K562 (cell line): Measurements from ENCODE around the gene NUP210. TPM values are rescaled to one million over a fixed set of nuclear protein-coding genes. Genes with fewer than 3 reads are reported as not detected.

Experiments
- AFF4 ChIP-seq: sonication (generic); formaldehyde crosslinking; IDR thresholded peaks from 2 replicates; pipeline ENCODE4 v1.8.0; 2023; ENCODE audit warnings: mild to moderate bottlenecking, missing genetic modification reagents
- E4F1 ChIP-seq: fragments of 250-450 bp; sonication (Bioruptor Pico); IDR thresholded peaks from 2 replicates; pipeline ENCODE4 v1.5.0; 2021; ENCODE audit warnings: mild to moderate bottlenecking, borderline replicate concordance
- HMGN3 ChIP-seq: IDR thresholded peaks from 2 replicates; pipeline ENCODE4 v1.6.1; 2011; ENCODE audit warnings: borderline replicate concordance, low read depth, mild to moderate bottlenecking, mixed read lengths, low read length; ENCODE audit not compliant: insufficient read length; ENCODE audit errors: extremely low read depth
- ZNF655 ChIP-seq: fragments of 250-450 bp; sonication (Bioruptor Pico); IDR thresholded peaks from 2 replicates; pipeline ENCODE4 v1.5.0; 2021
- polyA plus RNA-seq, 8 experiments: library from polyadenylated mRNA; depleted of rRNA in 4 of 8; stranded (reverse) in 5 of 8; unstranded in 3 of 8; fragments of >200 nt; fragmentation: Nextera tagmentation in 2 of 8; fragmentation: Illumina TruSeq in 1 of 8; extraction: Ambion mirVana in 2 of 8; extraction: Trizol in 1 of 8; gene quantifications; 2 replicates each; pipeline versions ENCODE4 v1.2.1 to v1.2.3, GENCODE V29; 2011 to 2014; ENCODE audit warnings: inconsistent platforms in 1 of 8, missing spikeins in 1 of 8
- total RNA-seq, 7 experiments: library from RNA; depleted of rRNA in 6 of 7; stranded (reverse); fragments of >200 nt in 6 of 7; fragmentation: Illumina TruSeq in 2 of 7; extraction: Trizol in 2 of 7; gene quantifications; 2 replicates each; pipeline versions ENCODE4 v1.2.1 to v1.2.3, GENCODE V29; 2011 to 2021; ENCODE audit warnings: low replicate concordance in 1 of 7
- TF ChIP-seq, protein P1 (sequence below), 2 experiments: fragments of 450-650 bp; formaldehyde crosslinking in 1 of 2; IDR thresholded peaks; 2 replicates each; pipeline versions ENCODE4 v1.4.0 to v1.6.1; 2014 to 2020; ENCODE audit warnings: mild to moderate bottlenecking in 2 of 2, borderline replicate concordance in 1 of 2, low read depth in 1 of 2
- TF ChIP-seq, protein P2 (sequence below), 2 experiments: fragments of 250-450 bp in 1 of 2; fragments of 450-650 bp in 1 of 2; sonication (Bioruptor Pico) in 1 of 2; IDR thresholded peaks; 2 replicates each; pipeline versions ENCODE4 v1.6.1 to v1.8.0; 2016 to 2021; ENCODE audit warnings: mild to moderate bottlenecking in 2 of 2, moderate library complexity in 2 of 2, missing compliant biosample characterization in 1 of 2, missing genetic modification characterization in 1 of 2

NUP210 gene
- total and polyA plus RNA-seq, 9 of the 15 experiments (the other 6 are each of a cell fraction or from before 2014, with no cell fraction given) = 1.2 to 138 (median 44.0) TPM

GRCh38 chr3:13461169-13462124 lies 41.3 kb upstream of the NUP210 start (continued):
- no peak for TF ChIP-seq AFF4 (CRISPR knock-in tag)
- TF ChIP-seq ZNF655 (CRISPR knock-in tag) = no peak
- TF ChIP-seq, protein P1, sequence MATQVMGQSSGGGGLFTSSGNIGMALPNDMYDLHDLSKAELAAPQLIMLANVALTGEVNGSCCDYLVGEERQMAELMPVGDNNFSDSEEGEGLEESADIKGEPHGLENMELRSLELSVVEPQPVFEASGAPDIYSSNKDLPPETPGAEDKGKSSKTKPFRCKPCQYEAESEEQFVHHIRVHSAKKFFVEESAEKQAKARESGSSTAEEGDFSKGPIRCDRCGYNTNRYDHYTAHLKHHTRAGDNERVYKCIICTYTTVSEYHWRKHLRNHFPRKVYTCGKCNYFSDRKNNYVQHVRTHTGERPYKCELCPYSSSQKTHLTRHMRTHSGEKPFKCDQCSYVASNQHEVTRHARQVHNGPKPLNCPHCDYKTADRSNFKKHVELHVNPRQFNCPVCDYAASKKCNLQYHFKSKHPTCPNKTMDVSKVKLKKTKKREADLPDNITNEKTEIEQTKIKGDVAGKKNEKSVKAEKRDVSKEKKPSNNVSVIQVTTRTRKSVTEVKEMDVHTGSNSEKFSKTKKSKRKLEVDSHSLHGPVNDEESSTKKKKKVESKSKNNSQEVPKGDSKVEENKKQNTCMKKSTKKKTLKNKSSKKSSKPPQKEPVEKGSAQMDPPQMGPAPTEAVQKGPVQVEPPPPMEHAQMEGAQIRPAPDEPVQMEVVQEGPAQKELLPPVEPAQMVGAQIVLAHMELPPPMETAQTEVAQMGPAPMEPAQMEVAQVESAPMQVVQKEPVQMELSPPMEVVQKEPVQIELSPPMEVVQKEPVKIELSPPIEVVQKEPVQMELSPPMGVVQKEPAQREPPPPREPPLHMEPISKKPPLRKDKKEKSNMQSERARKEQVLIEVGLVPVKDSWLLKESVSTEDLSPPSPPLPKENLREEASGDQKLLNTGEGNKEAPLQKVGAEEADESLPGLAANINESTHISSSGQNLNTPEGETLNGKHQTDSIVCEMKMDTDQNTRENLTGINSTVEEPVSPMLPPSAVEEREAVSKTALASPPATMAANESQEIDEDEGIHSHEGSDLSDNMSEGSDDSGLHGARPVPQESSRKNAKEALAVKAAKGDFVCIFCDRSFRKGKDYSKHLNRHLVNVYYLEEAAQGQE (IDR thresholded peaks at IDR 0.05; ENCODE audit: borderline replicate concordance) = peak; percentile 82
- TF ChIP-seq, protein P1 (CRISPR knock-in tag; IDR thresholded peaks at IDR 0.05; ENCODE audit: low read depth) = no peak
- no peak for TF ChIP-seq HMGN3
- no peak for TF ChIP-seq E4F1 (CRISPR knock-in tag)
- TF ChIP-seq, protein P2, sequence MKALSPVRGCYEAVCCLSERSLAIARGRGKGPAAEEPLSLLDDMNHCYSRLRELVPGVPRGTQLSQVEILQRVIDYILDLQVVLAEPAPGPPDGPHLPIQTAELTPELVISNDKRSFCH (CRISPR knock-in tag; IDR thresholded peaks at IDR 0.05) = no peak
- TF ChIP-seq, protein P2 (tag; IDR thresholded peaks at IDR 0.05) = no peak
